Activated T-cell treated with anti-CD3 and anti-CD28 coated beads for 24 hours (primary cell): Measurements from ENCODE around the gene ULK4.

Experiments
- DNase-seq: peaks from one replicate; pipeline ENCODE4 v3.0.0-alpha.2; 2020; ENCODE audit warnings: low read depth

The ULK4 gene

GRCh38 chr3:41356775-41357174, 605.1 kb downstream of the ULK4 start:
- DNase-seq: no peak

GRCh38 chr3:41352510-41352909, 609.4 kb downstream of the ULK4 start:
- DNase-seq: no peak

- DNase-seq: no peak
These were observed 611.5 kb downstream of the ULK4 start for GRCh38 chr3:41350441-41350840.

- DNase-seq: no peak
These were observed 613.5 kb downstream of the ULK4 start for GRCh38 chr3:41348401-41348800.

- DNase-seq: no peak
These were observed 615.1 kb downstream of the ULK4 start for GRCh38 chr3:41346698-41347270.

- no peak for DNase-seq
These were observed 616.1 kb downstream of the ULK4 start for GRCh38 chr3:41345788-41346187.

GRCh38 chr3:41339758-41340157, 622.1 kb downstream of the ULK4 start:
- no peak for DNase-seq

- no peak for DNase-seq
These were observed 623.6 kb downstream of the ULK4 start for GRCh38 chr3:41338276-41338675.

GRCh38 chr3:41334426-41334825, 627.5 kb downstream of the ULK4 start:
- DNase-seq: no peak

GRCh38 chr3:41331041-41331440, 630.9 kb downstream of the ULK4 start:
- no peak for DNase-seq

GRCh38 chr3:41330465-41330864, 631.4 kb downstream of the ULK4 start:
- DNase-seq: no peak

GRCh38 chr3:41329881-41330280, 632.0 kb downstream of the ULK4 start:
- no peak for DNase-seq

- no peak for DNase-seq
These were observed 633.0 kb downstream of the ULK4 start for GRCh38 chr3:41328926-41329325.

- no peak for DNase-seq
These were observed 634.2 kb downstream of the ULK4 start for GRCh38 chr3:41327718-41328117.

- DNase-seq: no peak
These were observed 637.8 kb downstream of the ULK4 start for GRCh38 chr3:41324156-41324475.

GRCh38 chr3:41323467-41324155, 638.3 kb downstream of the ULK4 start:
- DNase-seq: no peak

GRCh38 chr3:41321642-41321980, 640.3 kb downstream of the ULK4 start:
- no peak for DNase-seq

GRCh38 chr3:41320953-41321641, 640.8 kb downstream of the ULK4 start:
- no peak for DNase-seq

GRCh38 chr3:41318520-41318919, 643.4 kb downstream of the ULK4 start:
- no peak for DNase-seq

- DNase-seq: no peak
These were observed 644.2 kb downstream of the ULK4 start for GRCh38 chr3:41317718-41318117.

- no peak for DNase-seq
These were observed 644.6 kb downstream of the ULK4 start for GRCh38 chr3:41317298-41317697.

- no peak for DNase-seq
These were observed 646.8 kb downstream of the ULK4 start for GRCh38 chr3:41315126-41315525.

- DNase-seq: no peak
These were observed 653.8 kb downstream of the ULK4 start for GRCh38 chr3:41308119-41308518.

GRCh38 chr3:41307065-41307464, 654.8 kb downstream of the ULK4 start:
- DNase-seq: no peak
